RWPE2 (cell line): ENCODE data around the gene SYTL5.

Experiments used
- ATAC-seq: fragments of 200-7000 bp; cut with Tn5 transposase; 3 replicates; pipeline ENCODE4 v1.9.1; 2021; ENCODE audit warnings: low read depth
- DNase-seq: peaks from one replicate; pipeline ENCODE4 v3.0.0-alpha.2; 2020; ENCODE audit warnings: low spot score
- H3K27ac ChIP-seq: fragments of 450-650 bp; 2 replicates; pipeline ENCODE4 v1.5.1; 2017; ENCODE audit warnings: mild to moderate bottlenecking; ENCODE audit not compliant: poor library complexity, severe bottlenecking
- H3K27me3 ChIP-seq: fragments of 250-450 bp; sonication (Bioruptor Pico); 2 replicates; pipeline ENCODE4 v1.5.1; 2021; ENCODE audit warnings: mild to moderate bottlenecking, moderate library complexity; ENCODE audit not compliant: insufficient read depth, poor library complexity, severe bottlenecking
- H3K36me3 ChIP-seq: fragments of 250-450 bp; sonication (Bioruptor Pico); 2 replicates; pipeline ENCODE4 v1.5.1; 2020; ENCODE audit warnings: low read depth, mild to moderate bottlenecking, moderate library complexity
- H3K4me1 ChIP-seq: fragments of 250-450 bp; sonication (Bioruptor Pico); 2 replicates; pipeline ENCODE4 v1.5.1; 2021; ENCODE audit warnings: mild to moderate bottlenecking, moderate library complexity; ENCODE audit not compliant: insufficient read depth, poor library complexity, severe bottlenecking
- H3K4me3 ChIP-seq: fragments of 250-450 bp; sonication (Bioruptor Pico); 2 replicates; pipeline ENCODE4 v1.5.1; 2021; ENCODE audit warnings: mild to moderate bottlenecking, moderate library complexity; ENCODE audit not compliant: severe bottlenecking
- H3K9me3 ChIP-seq: fragments of 250-450 bp; sonication (Bioruptor Pico); 2 replicates; pipeline ENCODE4 v1.5.1; 2021; ENCODE audit warnings: mild to moderate bottlenecking, moderate library complexity; ENCODE audit not compliant: severe bottlenecking
- CTCF ChIP-seq: fragments of 450-650 bp; IDR thresholded peaks from one replicate; pipeline ENCODE4 v1.5.1; 2017; ENCODE audit warnings: mild to moderate bottlenecking, moderate library complexity; ENCODE audit not compliant: poor library complexity, severe bottlenecking

The SYTL5 gene

GRCh38 chrX:38081909-38082308 is 75.6 kb downstream of the SYTL5 start:
- peaks cover 5% of the 10 kb centered on the region for H3K4me1 ChIP-seq
- no peak for ATAC-seq
- DNase-seq, result no peak
- no peaks in the 10 kb centered on the region for H3K27me3 ChIP-seq
- H3K4me3 ChIP-seq, result no peak overlapping the region
- TF ChIP-seq CTCF, result no peak
- H3K27ac ChIP-seq, result no peak overlapping the region
- no peaks in the 10 kb centered on the region for H3K36me3 ChIP-seq
- no peaks in the 10 kb centered on the region for H3K9me3 ChIP-seq

GRCh38 chrX:38082309-38082708 is 76.0 kb downstream of the SYTL5 start:
- ATAC-seq, result no peak
- Histone ChIP-seq H3K9me3 (no peaks in the 10 kb centered on the region), H3K36me3 (no peaks in the 10 kb centered on the region), H3K27me3 (no peaks in the 10 kb centered on the region), H3K27ac (no peak overlapping the region), H3K4me1 (peaks cover 5% of the 10 kb centered on the region), H3K4me3 (no peak overlapping the region)
- DNase-seq, result no peak
- no peak for TF ChIP-seq CTCF

- DNase-seq (no peak), ATAC-seq (no peak)
- H3K27ac ChIP-seq, result no peak overlapping the region
- no peaks in the 10 kb centered on the region for H3K36me3 ChIP-seq
- H3K4me3 ChIP-seq, result no peak overlapping the region
- peaks cover 3% of the 10 kb centered on the region for H3K4me1 ChIP-seq
- no peaks in the 10 kb centered on the region for H3K9me3 ChIP-seq
- no peak for TF ChIP-seq CTCF
- no peaks in the 10 kb centered on the region for H3K27me3 ChIP-seq
Measured at GRCh38 chrX:38085813-38086212, 79.5 kb downstream of the SYTL5 start.

- DNase-seq, result no peak
- no peak for TF ChIP-seq CTCF
- H3K4me3 ChIP-seq, result no peak overlapping the region
- no peaks in the 10 kb centered on the region for H3K9me3 ChIP-seq
- H3K27ac ChIP-seq, result no peak overlapping the region
- no peaks in the 10 kb centered on the region for H3K27me3 ChIP-seq
- no peaks in the 10 kb centered on the region for H3K4me1 ChIP-seq
- ATAC-seq, result no peak
- H3K36me3 ChIP-seq, result no peaks in the 10 kb centered on the region
Measured at GRCh38 chrX:38086451-38087215, 80.3 kb downstream of the SYTL5 start.

GRCh38 chrX:38087594-38087993 is 81.2 kb downstream of the SYTL5 start:
- ATAC-seq, result no peak
- no peak overlapping the region for H3K4me3 ChIP-seq
- H3K9me3 ChIP-seq, result no peaks in the 10 kb centered on the region
- no peak for DNase-seq
- no peaks in the 10 kb centered on the region for H3K36me3 ChIP-seq
- no peaks in the 10 kb centered on the region for H3K27me3 ChIP-seq
- H3K4me1 ChIP-seq, result no peaks in the 10 kb centered on the region
- TF ChIP-seq CTCF, result no peak
- H3K27ac ChIP-seq, result no peak overlapping the region
